HT1080 (cell line): ENCODE results near the gene TPST2. TPM values are rescaled to one million over a fixed set of nuclear protein-coding genes. Genes with fewer than 3 reads are reported as not detected.
A peak's percentile ranks its signal among the peaks of the same experiment; 100 is the strongest.

Source experiments
- DNase-seq: peaks from one replicate; pipeline ENCODE4 v3.0.0-alpha.2; 2015; ENCODE audit warnings: low read depth
- total RNA-seq: library from RNA; depleted of rRNA; stranded (reverse); fragments of >200 nt; shearing (Covaris generic); gene quantifications from 2 replicates; pipeline ENCODE4 v1.2.3, GENCODE V29; 2014

Gene TPST2
- total RNA-seq, 1 experiment from 2014 or later: 50.1 TPM

DNA sequence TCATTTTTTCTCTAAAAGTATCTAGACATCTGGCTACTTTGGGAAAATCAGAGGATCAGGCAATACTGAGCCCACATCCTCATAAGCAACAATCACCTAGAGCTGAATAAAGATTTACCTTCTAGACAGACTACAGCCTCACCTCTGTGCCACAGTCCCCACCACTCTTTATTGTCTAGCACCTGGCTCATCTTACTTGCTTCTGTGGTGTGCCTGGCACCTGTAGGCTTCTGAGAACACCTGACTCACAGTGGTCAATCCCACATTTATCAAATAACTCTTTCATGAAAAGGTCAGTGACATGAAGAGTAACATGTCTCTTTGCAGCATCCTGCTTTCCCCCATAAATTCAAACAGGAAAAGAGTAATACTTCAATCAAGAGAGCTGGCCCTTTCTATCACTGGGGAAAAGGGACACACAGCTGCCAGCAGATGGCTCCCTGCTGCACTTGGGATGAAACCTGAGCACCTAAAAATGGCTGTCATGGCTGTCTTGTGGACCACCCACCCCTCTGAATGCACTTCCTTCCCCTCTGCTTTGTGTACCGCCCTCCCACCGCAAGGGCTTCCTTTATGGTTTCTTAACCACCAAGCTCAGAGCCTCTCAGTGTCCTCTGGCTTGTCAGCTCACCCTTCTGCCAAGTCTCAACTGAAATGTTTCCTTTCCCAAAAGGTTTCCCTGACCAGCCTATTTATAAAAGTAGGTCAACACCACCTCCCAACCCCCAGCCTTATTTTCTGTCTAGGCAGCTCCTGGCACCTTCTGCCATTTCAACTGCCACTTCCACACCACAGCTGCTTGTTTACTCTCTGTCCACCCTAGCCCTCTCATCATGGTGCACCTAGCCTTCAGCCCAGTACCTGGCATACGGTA is 87.0 kb downstream of the TPST2 start:
- DNase-seq: peak; percentile 81

DNA sequence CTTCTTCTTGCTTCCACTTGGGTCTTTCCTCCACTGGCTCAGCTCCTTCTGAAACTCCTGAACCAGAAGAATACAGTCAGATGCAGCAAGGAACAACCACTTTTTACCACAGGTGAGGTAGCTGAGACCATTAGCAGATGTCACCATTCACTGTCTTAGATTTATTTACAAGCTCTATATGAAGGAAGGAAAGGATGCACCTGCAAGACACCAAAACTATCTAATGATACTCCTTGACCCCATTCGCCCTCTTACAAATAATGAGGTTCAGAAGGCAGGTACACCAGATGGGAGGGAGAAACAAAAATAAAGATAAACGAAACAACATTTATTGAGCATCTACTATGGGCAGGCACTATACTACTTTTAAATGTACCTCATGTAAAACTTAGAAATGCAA is 87.9 kb downstream of the TPST2 start:
- DNase-seq: no peak

DNA sequence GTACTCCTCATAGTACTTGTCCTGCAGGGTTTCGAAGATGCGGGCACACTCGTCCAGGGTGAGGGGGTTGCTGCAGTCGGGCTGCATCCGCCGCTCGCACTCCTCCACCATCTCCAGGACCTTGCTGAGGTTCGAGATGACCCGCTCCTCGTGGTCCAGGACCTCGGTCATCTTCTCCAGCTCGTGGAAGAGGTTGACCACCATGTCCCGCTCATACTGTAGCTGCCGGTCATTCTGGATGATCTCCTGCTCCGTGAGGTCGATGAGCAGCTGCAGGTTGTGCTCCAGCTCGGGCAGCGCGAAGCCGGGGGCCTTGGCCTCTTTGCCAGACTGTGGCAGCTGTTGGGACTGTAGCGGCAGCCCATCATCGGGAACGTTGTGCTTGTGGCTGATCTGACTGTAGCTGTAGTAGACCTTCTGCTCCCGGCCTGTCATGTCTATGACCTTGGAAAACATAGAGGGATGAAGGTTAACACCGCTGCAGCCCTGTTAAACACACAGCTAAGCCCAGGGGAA is 90.7 kb downstream of the TPST2 start:
- DNase-seq: no peak

DNA sequence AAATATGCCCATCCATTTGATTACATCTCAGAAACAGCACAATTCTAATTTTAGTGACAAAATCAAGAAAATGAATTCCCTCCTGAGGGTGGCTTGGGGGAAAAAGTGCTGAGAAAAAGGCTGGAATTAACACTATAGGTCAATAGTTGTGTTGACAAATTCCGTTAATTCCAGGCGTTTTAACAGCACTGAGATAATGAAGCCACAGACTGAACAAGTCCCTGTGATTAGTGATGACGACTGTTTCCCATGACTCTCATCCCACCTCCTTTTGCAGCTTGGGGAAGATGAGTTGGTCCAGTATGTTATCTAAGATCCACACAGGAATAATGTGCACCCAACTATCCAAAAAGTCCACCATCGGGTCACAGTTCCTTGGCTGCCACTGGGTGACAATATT is 93.5 kb downstream of the TPST2 start:
- DNase-seq: no peak

DNA sequence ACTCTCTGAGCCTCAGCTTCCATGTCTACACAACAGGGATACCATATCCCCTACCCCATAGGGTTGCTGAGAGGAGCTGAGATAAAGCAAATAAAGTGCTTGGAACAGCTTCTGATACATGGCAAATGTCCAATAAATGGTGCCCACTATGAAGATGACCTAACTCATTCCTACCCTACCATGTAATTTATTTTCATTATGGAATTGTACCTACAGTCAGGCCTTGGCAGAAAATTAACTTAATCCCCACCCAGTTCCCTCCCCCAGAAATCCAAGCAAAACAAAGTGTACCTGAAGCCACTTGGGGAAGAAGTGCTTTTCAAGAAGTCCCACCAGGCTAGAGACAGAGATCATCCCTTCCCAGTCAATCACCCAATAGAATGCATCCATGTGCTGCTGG is 95.4 kb downstream of the TPST2 start:
- no peak for DNase-seq

DNA sequence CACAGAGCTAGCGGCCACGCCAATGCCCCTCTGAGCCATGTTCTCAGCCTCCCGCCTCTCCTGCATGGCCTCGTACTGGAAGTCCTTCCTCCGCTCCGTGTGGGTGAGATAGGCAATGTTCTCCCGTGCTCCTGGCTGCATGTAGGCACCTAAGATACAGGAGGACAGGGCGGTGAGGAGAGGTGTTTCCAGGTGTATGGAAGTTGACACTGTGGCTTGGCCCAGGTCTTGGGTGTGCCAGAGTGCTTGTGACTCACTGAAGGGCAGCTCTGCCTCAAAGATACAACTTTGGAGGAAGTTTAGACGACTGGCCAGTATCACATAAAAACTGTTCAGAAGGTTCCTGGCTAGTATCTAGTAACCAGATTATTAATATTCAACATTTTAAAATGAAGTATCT is 97.7 kb downstream of the TPST2 start:
- DNase-seq: no peak

DNA sequence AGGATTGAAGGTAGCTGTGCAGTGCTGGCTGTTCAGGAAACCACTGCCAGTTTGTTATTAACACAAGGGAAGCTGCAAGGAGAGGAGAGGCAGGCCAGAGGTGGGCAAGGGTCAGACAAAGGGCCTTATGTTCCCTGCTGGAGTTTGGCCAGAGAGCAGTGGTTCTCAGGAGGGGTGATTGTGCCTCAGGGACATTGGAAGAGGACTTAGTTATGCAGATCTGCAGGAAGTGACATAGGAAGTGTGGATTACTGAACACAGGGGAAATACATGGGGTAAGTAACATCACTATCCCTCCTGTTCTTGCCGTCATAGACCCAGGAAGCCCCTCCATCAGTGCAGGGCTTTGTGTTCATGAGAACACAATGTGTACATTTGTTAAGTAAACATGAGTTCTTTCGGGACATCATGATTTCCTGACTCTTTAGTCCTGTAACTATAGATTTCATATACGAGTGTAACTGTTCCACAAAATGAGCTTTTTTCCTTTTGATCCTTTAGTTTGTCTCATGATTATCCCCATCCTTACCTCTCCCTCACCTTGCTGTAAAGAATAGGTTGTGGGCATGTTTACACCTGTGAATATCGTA is 100.4 kb downstream of the TPST2 start:
- peak; percentile 49 for DNase-seq

DNA sequence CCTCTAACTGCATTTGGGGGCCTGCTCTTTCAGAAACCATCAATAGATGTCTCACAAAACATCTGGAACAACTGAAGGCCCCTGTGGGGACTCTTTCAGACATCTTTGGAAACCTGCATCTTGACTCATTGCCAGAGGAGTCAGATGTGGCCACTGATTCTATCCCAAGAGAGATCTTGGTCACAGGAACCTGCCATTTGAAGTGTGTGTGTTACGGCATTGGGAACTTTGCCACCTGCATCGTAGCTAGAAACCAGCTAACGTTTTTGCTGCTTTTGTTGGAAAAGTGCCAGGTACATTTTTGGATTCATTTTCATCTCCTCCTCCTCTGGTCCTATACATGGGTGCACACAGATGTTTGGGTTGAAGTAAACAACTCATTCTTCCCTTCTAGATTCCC is 101.9 kb downstream of the TPST2 start:
- no peak for DNase-seq

DNA sequence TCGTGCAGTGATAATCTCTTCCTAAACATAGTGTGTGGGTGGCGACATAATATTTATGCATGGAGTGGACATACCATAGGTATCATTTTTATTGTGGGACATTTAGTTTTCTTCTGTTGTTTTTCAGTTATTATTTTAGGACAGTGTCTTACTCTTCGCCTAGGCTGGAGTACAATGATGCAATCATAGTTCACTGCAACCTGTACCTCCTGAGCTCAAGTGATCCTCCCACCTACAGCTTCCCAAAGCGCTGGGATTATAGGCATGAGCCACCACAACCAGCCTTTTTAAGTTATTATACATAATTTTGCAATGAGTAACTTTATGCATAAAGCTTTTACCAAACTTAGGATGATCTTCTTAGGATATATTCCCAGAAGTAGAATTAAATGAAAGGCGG is 103.5 kb downstream of the TPST2 start:
- DNase-seq: no peak

DNA sequence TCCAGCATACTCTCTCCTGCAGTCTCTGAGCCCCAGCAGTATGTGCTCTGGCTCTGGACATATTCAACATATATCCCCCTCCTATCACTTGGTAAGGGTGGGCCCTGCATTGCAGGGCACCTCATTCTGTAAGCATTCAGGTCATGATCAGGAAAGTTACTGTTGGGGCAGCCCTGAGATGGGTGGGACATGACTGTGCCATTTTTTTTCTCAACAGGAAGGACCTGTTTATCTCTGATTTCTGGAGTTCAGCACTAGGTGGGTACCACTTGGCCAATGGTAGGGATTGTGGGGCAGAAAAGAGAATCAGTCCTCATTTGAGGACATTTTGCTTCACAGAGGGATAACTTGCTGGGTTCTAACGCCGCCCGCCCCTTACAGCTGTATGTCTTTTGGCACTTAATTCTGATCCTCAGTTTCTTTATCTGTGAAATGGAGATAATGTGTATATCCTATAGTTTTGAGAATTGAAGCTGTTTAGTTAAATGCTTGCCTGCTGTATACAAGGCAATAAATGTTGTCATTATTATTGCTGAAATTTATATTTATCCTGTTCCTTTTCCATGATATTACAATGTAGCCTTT is 104.0 kb downstream of the TPST2 start:
- DNase-seq: no peak

DNA sequence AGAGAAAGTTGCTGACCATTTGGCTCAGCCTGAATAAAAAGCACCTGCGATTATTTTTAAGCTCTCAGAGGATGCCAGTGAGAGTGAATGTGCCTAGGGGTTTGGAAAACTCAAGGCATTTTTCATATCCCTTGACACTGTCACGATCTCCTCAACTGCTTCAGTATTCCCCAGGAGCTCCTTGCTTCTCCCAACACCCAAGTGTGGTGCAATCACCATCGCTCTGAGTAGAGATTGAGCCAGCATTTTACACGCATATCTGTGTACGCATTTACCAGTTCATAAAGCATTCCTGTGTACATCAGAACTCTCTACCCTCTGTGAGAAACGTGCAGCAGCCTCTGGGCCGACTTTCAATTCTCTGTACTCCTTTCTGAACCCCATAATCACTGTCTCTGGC is 104.9 kb downstream of the TPST2 start:
- DNase-seq: no peak

DNA sequence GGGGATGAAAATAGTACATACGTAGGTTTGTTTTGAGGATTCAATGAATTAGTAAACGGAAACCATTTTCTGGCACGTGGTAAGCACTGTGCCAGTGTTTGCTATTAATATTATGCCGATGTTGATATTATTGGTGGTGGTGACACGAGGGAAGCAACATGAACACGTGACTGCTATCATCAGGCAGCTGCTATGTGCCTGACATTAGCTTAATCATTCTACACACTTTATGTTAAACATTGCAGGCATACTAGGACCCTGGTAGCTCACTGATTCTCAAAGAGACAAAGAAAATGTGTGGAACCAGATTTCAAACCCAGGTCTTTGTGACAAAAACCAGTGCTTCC is 105.6 kb downstream of the TPST2 start:
- no peak for DNase-seq

DNA sequence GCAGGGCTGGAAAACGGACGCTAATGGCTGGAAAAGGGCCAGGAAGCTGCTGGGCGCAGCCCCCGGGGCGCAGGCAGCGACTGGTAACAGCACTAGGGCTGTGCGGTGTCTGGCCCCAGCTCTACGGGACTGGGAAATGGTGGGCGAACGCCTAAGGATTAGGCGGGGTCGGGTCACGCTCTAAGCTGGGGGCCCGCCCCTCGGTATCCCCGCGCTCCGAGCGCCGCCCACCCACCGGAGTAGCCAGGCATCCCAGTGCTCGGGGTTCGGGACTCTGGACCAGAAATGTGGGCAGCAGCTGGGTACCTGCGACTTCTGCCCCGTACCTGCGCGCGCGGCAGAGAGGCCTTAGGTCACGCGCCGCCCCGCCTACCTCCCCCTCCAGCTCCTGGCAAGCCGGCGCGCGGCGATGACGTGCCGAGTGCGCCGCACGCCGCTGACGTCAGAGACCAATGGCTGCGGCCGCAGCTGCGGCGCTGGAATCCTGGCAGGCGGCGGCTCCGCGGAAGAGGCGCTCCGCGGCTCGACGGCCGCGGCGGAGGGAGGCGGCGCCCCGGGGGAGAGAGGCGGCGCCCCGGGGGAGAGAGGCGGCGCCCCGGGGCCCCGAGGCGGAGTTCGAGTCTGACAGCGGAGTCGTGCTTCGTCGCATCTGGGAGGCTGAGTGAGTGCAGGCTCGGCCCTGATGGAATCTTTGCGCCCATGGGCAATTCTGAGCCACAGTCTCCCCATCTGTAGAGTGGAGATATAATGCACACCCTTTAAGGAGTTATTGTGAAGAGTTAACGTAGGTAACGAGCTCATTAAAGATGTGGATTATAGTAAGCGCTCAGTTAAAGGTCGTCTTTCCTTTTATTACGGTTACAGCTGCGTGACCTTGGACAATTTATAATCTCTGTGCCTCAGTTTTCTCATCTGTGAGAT is 106.2 kb downstream of the TPST2 start, which contains the start of the genes HPS4 and SRRD:
Gene HPS4, minus strand, starts transcription at position 345 of the 921 bp plus-strand sequence. CDS start 2,021 bp downstream, outside the sequence.
Gene SRRD, plus strand, starts transcription at position 439 of the 921 bp plus-strand sequence. Its CDS starts 14 bp downstream, at position 453.
- peak; percentile 81 for DNase-seq

DNA sequence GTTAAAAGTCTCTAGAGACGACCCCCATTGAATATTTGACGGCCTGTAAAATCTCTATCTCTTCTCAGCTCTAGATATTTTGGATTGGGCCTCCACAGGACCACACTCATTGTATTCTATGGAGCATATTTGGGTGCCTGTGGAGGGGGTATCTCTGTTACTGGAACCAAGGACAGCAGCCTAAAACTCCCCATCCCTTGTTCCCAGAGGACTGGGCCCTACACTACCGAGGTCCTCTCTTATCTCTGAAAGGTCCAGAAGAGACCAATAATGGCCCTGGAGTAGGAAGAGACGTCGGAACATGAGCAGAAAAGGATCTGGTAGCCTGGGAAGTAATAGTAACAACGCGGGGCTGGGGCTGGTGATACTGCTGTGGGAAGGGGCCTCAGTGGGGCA is 106.9 kb downstream of the TPST2 start:
- no peak for DNase-seq

DNA sequence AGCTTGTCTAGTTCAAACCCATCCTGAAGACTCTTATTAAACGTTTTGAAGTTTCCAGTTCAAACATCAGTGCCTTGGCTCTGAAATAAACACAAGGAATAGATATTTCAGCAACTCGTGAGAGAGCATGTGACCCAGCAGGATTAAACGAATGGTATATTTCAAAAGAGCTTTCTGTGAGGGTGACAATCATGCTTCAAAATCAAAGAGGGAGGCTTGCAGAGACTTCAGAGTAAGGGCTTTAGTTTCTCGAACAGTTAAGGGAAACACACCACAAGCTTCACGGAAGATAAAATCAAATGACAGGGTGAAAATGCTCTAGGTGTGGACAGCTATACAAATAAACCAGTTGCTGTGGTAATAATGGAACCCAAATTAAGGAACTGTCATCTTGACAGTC is 107.8 kb downstream of the TPST2 start:
- DNase-seq: no peak

DNA sequence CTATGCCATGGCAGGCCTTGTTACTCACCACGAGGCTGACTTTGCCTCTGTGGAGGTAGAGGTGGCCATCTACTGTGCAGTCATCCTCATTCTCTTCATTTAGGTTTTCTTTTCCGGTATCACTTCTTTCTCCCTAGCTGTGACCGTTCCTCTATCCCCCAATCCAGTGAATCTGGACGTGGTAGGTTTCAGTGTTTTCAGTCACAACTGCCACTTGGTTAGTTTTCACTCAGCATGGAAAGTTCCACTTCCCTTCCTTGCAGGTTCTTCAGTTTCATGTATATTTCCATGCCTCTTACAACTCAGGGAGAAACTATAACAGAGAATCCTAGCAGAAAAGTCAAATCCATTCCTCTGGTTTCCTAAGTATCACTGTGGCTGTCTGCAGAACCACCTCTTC is 108.2 kb downstream of the TPST2 start:
- DNase-seq: no peak

DNA sequence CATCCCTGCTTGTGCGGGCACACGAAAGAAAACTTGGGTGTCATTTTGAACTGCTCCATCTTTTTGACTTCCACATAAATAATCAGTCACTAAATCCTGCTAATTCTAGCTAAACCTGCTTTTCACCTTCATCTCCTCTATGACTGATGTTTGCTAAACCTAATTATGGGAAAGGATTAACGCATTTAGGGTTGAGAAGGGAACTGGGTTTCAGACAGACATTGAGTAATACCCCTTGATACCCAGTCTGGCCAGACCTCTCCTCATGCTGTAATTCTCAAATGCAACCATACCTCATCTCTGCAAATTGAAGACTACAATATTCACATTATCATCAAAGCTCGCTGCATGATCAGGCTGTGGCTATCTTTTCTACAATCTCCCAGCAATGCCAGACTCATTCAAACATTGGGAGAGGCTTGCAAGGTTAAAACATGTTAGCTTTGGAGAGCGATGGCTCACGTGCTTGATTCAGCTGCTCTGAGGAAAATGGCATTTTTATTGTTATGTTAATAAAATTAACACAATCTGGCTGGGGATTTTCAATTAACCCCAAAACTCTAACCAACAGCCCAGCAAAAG is 108.7 kb downstream of the TPST2 start:
- DNase-seq: no peak

DNA sequence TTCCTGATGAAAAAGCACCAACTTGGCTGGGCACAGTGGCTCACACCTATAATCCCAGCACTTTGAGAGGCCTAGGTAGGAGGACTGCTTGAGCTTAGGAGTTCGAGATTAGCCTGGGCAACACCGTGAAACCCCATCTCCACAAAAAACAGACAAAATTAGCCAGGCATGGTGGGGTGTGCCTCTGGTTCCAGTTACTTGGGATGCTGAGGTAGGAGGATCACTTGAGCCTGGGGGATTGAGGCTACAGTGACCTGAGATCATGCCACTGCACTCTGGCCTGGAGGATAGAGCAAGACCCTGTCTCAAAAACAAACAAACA is 109.4 kb downstream of the TPST2 start:
- no peak for DNase-seq

DNA sequence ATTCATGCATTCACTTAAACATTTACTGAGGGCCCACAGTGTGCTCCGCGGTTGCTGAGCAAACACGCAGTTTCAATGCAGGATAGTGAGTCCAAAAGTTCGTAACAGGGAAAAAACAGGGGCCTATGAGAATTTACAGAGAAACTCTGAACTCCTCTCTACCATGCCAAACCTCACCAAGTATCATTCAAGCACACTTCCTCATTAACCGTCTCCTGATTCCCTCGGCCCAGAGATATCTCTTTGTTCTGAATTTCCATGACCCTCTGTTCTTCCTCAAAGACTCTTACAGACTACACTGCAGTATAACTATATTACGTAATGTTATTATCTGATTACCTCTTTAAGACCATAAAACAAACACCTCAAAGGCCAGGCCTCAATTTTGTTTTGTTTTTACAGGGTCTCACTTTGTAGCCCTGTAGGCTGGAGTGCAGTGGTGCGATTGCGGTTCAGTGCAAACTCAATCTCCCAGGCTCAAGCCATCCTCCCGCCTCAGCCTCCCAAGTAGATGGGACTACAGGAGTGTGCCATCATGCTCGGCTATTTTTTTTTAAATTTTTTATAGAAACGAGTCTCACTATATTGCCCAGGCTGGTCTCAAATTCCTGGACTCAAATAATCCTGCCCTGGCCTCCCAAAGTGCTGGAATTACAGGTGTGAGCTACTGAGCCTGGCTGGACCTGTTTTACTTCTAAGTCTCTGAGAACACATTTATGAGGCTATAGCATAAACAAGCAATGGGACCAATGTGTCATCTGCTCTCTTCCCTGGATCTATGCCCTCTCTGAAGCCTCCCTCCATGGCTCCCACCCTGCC is 109.9 kb downstream of the TPST2 start:
- no peak for DNase-seq
